ENCODE results near the gene RAB24. TPM values are rescaled to one million over a fixed set of nuclear protein-coding genes. Genes with fewer than 3 reads are reported as not detected.
A peak's percentile ranks its signal among the peaks of the same experiment; 100 is the strongest.

The RAB24 gene
- polyA plus RNA-seq, 1 experiment, result 54.7 TPM

DNA sequence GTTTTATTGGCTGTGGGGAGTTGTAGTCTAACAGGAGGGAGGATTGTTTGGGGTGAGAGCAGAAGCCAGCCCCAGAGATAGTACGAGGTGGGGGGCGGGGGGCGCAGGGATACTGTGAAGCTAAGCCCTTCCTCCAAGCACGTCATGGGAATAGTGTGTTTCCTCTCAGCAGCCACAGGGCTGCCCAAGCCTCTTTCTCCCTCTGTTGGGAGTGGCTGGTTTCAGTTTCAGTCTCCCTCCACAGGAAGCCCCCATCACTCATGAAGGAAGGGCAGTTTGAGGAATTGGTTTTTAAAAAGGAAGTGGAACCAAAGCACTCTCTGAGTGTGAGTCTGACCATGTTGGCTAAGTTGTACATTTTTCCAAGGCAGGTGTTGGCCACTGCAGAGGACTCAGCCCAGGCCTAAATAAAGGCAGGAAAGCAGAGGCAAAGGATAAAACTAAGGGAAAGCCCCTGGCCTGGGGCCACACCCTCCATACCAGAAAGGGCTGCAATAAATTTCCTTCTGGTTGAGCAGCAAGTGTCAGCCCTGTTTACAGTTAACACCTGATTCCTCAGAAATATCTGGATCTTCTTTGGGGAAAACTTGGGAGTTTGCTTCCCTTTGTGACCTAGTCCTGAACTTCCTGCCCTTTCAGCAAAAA, 3.2 kb downstream of the RAB24 start:
- Histone ChIP-seq H3K36me3 (ENCODE audit: control insufficient read depth, insufficient read depth, low read length) (peaks cover 13% of the 10 kb centered on the region), H3K27me3 (ENCODE audit: control insufficient read depth, insufficient read depth, low read length) (no peaks in the 10 kb centered on the region), H3K4me3 (ENCODE audit: low read depth, low read length) (no peak overlapping the region)
- no peak for DNase-seq (ENCODE audit: low read depth)
- TF ChIP-seq CTCF (IDR thresholded peaks at IDR 0.05; ENCODE audit: insufficient read depth, low read depth, low read length), result peak; percentile 42; the same call in 1 of the 2 replicates
- POLR2A ChIA-PET, result no interaction called here
- CTCF ChIA-PET, result interaction anchor here (1.1 to 10.3 kb wide), 2 partner anchors 44 to 188 kb away, joined by 4 to 84 read pairs; no protein-coding TSS in a partner anchor

GRCh38 chr5:177299697-177300096, 3.8 kb downstream of the RAB24 start:
- ChIA-PET CTCF (interaction anchor here (1.5 to 10.3 kb wide), 3 partner anchors 10 to 187 kb away, joined by 5 to 84 read pairs (median 27); no protein-coding TSS in a partner anchor), POLR2A (no interaction called here)
- no peak for DNase-seq (ENCODE audit: low read depth)
- no peaks in the 10 kb centered on the region for H3K27me3 ChIP-seq (ENCODE audit: control insufficient read depth, insufficient read depth, low read length)
- peaks cover 18% of the 10 kb centered on the region for H3K36me3 ChIP-seq (ENCODE audit: control insufficient read depth, insufficient read depth, low read length)
- TF ChIP-seq CTCF (IDR thresholded peaks at IDR 0.05; ENCODE audit: insufficient read depth, low read depth, low read length), result no peak
- H3K4me3 ChIP-seq (ENCODE audit: low read depth, low read length), result no peak overlapping the region

- TF ChIP-seq CTCF (IDR thresholded peaks at IDR 0.05; ENCODE audit: insufficient read depth, low read depth, low read length), result no peak
- peaks cover 30% of the 10 kb centered on the region for H3K36me3 ChIP-seq (ENCODE audit: control insufficient read depth, insufficient read depth, low read length)
- no peak for DNase-seq (ENCODE audit: low read depth)
- ChIA-PET CTCF (interaction anchor here (1.3 to 10.3 kb wide), 4 partner anchors 11 to 185 kb away, joined by 5 to 84 read pairs (median 16); no protein-coding TSS in a partner anchor), POLR2A (no interaction called here)
- no peak overlapping the region for H3K4me3 ChIP-seq (ENCODE audit: low read depth, low read length)
- H3K27me3 ChIP-seq (ENCODE audit: control insufficient read depth, insufficient read depth, low read length), result no peaks in the 10 kb centered on the region
Observed at GRCh38 chr5:177297922-177298321, 5.6 kb downstream of the RAB24 start.

GRCh38 chr5:177296581-177296980, 6.9 kb downstream of the RAB24 start:
- no peak overlapping the region for H3K4me3 ChIP-seq (ENCODE audit: low read depth, low read length)
- H3K36me3 ChIP-seq (ENCODE audit: control insufficient read depth, insufficient read depth, low read length), result peaks cover 32% of the 10 kb centered on the region
- ChIA-PET CTCF (interaction anchor here (0.8 to 4.1 kb wide), 2 partner anchors 13 to 183 kb away, joined by 3 to 27 read pairs; no protein-coding TSS in a partner anchor), POLR2A (no interaction called here)
- H3K27me3 ChIP-seq (ENCODE audit: control insufficient read depth, insufficient read depth, low read length), result no peaks in the 10 kb centered on the region
- no peak for TF ChIP-seq CTCF (IDR thresholded peaks at IDR 0.05; ENCODE audit: insufficient read depth, low read depth, low read length)
- no peak for DNase-seq (ENCODE audit: low read depth)

DNA sequence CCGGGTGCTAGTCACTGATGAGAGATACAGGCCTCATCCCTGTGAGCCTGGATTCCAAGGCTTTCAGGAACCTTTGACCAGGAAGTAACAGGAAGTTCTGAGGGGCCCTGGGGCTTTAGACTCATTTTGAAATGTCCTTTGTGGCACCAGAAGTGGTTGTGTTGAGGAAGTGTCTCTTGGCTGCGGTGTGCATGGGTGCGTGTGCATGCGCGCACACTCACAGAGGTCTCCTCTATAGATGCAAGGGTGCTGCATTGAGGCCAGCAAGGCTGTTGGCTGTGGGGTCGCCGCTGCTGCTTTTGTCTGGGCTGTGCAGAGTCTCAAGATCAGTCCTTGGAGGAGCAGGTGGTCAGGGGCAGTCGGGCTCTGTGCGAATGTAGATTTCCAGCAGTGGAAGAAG, 7.6 kb downstream of the RAB24 start:
- CTCF ChIA-PET, result interaction anchor here (0.8 to 4.1 kb wide), 2 partner anchors 14 to 182 kb away, joined by 3 to 27 read pairs; no protein-coding TSS in a partner anchor
- TF ChIP-seq CTCF (IDR thresholded peaks at IDR 0.05; ENCODE audit: insufficient read depth, low read depth, low read length), result no peak
- no peak for DNase-seq (ENCODE audit: low read depth)
- POLR2A ChIA-PET, result no interaction called here
- Histone ChIP-seq H3K27me3 (ENCODE audit: control insufficient read depth, insufficient read depth, low read length) (no peaks in the 10 kb centered on the region), H3K36me3 (ENCODE audit: control insufficient read depth, insufficient read depth, low read length) (peaks cover 29% of the 10 kb centered on the region), H3K4me3 (ENCODE audit: low read depth, low read length) (no peak overlapping the region)
